GM13976 (cell line): ENCODE results near the gene TENM3.

Experiments
- DNase-seq: peaks from one replicate; pipeline ENCODE4 v3.0.0; 2012; ENCODE audit warnings: low spot score
- CTCF ChIP-seq: IDR thresholded peaks from 2 replicates; pipeline ENCODE4 v1.5.1; 2012; ENCODE audit warnings: borderline replicate concordance, mild to moderate bottlenecking; ENCODE audit not compliant: insufficient read depth; ENCODE audit errors: extremely low read depth, missing control alignments, control extremely low read depth
- in situ Hi-C: fragments of 300-500 bp; cut with MboI; formaldehyde crosslinking; loops from one replicate; pipeline ENCODE4 v1.12.0; 2022; ENCODE audit warnings: low sequenced_read_pairs, mixed read lengths, inconsistent platforms; ENCODE audit not compliant: unreplicated experiment

The TENM3 gene

GRCh38 chr4:182802621-182803020 lies 559.4 kb downstream of the TENM3 start:
- in situ Hi-C loops = loop anchor here (10.0 to 25.0 kb wide), 2 partner anchors 318 to 460 kb away; no protein-coding TSS in a partner anchor
- TF ChIP-seq CTCF = no peak
- no peak for DNase-seq

- no peak for TF ChIP-seq CTCF
- DNase-seq = no peak
- in situ Hi-C loops = loop anchor here (10.0 to 25.0 kb wide), 2 partner anchors 318 to 459 kb away; no protein-coding TSS in a partner anchor
These were observed 560.0 kb downstream of the TENM3 start for GRCh38 chr4:182803235-182803634.

- TF ChIP-seq CTCF = no peak
- in situ Hi-C loops = loop anchor here (10.0 to 25.0 kb wide), 2 partner anchors 319 to 458 kb away; no protein-coding TSS in a partner anchor
- no peak for DNase-seq
These were observed 560.9 kb downstream of the TENM3 start for GRCh38 chr4:182804131-182804530.

GRCh38 chr4:182805321-182805720 lies 562.1 kb downstream of the TENM3 start:
- in situ Hi-C loops = loop anchor here (10.0 to 25.0 kb wide), 2 partner anchors 321 to 457 kb away; no protein-coding TSS in a partner anchor

GRCh38 chr4:182805750-182806149 lies 562.5 kb downstream of the TENM3 start:
- in situ Hi-C loops = loop anchor here (10.0 to 25.0 kb wide), 2 partner anchors 321 to 457 kb away; no protein-coding TSS in a partner anchor
- no peak for TF ChIP-seq CTCF
- no peak for DNase-seq

More at GRCh38 chr4:182805321-182805720, 562.1 kb downstream of the TENM3 start:
- TF ChIP-seq CTCF = no peak
- no peak for DNase-seq

- in situ Hi-C loops = loop anchor here (10.0 to 25.0 kb wide), 2 partner anchors 322 to 456 kb away; no protein-coding TSS in a partner anchor
- peak; percentile 91 for TF ChIP-seq CTCF
- DNase-seq = peak; percentile 87
These were observed 563.4 kb downstream of the TENM3 start for GRCh38 chr4:182806259-182807252.
